ENCODE results near the gene RBM42. TPM values are rescaled to one million over a fixed set of nuclear protein-coding genes. Genes with fewer than 3 reads are reported as not detected.

RBM42 gene
- total RNA-seq, 1 donor from 2014 or later = 40.0 TPM

DNA sequence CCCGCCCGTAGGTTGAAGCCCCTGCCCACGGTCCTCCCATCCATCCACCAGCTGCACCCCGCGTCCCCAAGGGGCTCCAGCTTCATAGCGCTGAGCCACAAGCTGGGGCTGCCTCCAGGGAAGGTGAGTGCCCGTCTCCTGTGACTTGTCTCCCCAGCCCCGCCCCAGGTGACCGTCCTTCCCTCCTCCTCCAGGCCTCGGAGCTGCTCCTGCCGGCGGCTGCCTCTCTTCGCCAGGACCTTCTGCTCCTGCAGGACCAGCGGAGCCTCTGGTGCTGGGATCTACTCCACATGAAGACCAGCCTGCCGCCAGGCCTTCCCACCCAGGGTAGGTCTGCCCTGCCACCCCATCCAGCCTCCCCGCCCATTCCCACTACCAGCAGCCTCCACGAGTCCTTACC is 8.8 kb upstream of the RBM42 start:
- no peak for DNase-seq (ENCODE audit: low read depth)

DNA sequence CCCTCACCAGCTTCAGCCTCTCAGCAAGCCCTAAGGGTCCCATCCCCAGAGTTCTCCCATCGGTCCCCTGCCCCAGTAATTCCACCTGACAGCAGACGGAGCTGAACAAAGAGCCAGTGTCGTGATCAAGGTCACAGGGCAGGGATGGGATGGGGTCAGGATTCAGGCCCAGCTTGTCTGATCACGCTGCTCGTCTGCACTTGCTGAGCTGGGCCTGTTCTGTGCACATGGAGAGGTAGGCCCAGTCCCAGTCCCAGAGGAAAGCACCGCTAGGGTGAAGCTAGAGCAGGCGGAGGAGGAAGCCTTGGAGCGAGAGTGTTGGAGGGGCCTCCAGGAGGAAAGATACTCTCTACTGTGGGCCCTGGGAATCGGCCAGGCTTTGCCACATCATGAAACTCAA is 7.1 kb upstream of the RBM42 start:
- DNase-seq (ENCODE audit: low read depth) = no peak

DNA sequence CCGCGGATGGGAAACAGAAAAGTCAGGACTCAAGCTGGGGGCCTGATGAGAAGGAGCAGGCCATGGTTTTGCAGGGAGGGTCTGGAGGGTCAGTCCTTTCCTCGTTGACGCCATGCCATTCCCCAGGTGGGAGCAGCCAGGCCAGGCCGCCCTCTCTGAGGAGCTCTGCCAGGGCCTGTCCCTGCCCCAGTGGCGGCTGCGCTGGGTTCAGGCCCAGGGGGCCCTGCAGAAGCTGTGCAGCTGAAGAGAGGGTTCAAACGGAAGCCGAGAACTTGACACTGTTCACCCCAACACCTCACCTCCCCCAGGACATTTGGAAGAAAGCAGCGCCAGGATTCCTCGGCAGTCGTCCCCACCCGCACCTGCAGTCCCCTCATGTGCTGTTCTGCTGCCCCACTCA is 6.1 kb upstream of the RBM42 start:
- no peak for DNase-seq (ENCODE audit: low read depth)

DNA sequence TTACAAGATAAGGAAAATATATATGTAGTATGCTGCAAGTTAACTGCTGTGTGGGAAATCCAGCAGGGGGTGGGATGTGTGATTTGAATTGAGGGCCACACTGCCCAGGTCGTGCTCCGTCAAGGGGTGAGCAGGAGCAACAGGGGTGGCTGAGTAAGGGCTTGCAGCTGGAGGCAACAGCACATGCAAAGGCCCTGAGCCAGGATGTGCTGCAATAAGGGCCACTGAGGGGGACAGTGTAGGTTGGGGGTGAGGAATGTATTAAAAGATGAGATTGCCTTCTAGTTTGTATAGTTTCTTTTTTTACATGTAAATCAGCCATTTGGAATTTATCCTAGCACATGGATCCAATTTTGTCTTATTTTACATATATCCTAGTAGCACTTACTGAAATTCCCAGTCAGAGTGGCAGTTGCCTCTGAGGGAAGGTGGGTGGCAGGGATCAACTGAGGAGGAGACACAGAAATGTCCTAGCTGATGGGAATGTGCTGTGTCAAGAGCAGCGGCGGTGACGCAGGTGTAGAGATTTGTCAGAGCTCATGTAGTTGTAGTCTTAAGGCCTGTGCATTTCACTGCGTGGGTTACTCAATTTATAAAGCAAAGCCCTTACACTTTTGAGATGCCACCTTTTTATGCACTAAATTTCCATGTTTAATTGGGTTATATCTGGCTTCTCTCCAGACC is 5.4 kb upstream of the RBM42 start:
- DNase-seq (ENCODE audit: low read depth) = no peak

DNA sequence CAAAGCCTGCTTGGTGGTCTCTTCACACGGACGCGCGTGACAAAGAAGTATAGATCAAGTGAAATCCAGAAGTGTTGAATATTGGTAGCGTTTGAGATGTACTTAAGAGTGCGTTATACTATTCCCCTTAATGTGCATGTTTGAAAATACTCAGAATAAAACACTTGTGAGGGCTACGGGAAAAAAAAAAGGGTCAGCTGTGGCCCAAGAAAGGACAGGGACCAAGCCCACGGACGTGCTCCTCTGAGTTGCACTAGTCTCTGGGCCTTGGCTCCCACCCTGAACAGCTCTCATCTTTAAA is 622 bp upstream of the RBM42 start:
- DNase-seq (ENCODE audit: low read depth) = no peak

DNA sequence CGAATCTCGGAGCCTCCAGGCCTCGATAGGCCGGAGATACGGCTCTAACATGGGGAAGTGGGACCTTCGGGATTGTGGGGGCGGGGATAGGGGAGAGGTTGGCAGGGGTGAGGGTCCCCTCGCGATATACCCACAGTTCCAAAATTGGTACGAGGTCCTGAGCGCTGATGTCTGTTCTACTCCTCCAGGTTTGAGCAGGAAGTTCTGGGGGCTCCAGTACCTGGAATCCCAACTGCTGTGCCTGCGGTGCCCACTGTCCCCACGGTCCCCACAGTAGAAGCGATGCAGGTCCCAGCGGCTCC is 447 bp downstream of the RBM42 start:
- no peak for DNase-seq (ENCODE audit: low read depth)

DNA sequence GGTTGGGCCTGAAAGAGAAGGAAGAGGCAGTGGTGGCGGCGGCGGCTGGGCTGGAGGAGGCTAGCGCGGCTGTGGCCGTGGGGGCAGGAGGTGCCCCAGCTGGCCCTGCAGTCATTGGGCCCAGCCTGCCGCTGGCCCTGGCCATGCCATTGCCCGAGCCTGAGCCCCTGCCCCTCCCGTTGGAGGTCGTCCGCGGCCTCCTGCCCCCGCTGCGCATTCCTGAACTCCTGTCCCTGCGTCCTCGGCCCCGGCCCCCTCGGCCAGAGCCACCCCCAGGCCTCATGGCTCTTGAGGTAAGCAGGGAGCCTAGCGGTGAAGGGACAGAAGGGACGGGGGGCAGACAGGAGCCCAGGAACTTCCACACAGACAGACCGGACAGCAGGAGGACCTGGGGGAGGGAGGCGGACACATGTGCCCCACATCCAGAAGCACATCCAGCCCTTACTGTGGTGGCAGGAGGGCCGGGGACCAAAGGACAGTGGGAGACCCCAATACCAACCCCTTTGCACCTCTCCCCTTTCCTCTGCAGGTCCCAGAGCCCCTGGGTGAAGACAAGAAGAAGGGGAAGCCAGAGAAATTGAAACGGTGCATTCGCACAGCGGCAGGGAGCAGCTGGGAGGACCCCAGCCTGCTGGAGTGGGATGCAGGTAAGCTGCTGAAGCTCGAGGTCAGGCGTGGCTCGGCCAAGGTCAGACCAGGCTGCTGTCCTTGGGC is 5.0 kb downstream of the RBM42 start:
- DNase-seq (ENCODE audit: low read depth) = no peak

DNA sequence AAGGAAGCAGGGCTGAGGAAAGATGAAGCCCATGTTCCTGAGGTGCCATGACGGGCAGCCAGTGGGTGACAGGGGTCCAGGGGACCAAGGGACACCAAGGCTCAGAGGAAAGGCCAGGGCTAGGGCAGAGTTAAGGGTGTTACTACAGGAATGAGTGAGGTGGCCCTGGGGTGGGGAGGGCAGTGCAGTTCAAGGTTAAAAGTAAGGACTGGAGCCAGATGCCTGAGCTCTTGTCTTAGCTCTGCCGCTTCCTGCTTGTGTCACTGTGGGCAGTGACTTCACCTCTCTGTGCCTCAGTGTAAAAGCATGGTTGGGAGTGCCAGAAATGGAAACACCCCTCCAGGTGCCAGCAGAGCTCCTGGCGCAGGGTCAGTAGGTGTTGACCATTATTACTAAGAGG is 7.8 kb downstream of the RBM42 start:
- no peak for DNase-seq (ENCODE audit: low read depth)

DNA sequence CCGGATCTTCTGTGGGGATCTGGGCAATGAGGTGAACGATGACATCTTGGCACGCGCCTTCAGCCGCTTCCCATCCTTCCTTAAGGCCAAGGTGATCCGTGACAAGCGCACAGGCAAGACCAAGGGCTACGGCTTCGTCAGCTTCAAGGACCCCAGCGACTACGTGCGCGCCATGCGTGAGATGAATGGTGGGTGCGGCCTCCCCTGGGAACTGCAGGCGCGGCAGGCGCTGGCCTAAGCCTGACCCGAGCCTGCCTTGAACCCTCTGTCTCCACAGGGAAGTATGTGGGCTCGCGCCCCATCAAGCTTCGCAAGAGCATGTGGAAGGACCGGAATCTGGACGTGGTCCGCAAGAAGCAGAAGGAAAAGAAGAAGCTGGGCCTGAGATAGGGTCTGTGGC is 8.3 kb downstream of the RBM42 start:
- no peak for DNase-seq (ENCODE audit: low read depth)

DNA sequence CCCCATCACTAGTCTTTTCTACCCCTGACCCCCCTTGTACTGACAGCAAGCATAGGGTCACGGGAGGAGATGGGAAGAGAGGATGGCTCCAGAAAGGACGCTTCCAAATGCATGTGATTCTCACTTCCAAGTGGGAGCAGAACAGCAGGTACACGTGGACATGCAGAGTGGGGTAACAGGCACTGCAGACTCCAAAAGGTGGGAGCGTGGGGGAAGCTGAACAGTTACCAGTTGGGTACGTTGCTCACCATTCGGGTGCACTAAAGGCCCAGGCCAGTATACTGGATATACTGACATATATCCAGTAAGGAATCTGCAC is 10.4 kb downstream of the RBM42 start:
- no peak for DNase-seq (ENCODE audit: low read depth)

DNA sequence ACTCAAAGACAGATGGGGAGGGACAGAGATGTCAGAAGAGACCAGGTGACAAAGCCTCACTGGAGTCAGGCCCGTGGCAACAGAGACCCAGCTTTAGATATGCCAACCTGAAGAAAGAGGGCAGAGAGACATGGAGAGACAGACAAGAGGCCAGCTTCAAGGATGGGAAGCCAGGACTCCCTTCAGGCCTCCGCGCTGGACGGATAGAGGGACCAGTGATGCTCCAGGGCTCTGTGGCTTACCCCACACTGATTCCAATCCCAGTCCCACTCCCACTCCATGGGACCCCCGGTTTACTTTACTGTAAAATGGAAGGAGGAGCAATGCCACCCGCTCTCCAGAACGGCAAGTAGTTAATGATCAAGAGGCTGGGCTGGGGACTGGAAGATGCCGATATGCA is 11.0 kb downstream of the RBM42 start:
- DNase-seq (ENCODE audit: low read depth) = no peak

DNA sequence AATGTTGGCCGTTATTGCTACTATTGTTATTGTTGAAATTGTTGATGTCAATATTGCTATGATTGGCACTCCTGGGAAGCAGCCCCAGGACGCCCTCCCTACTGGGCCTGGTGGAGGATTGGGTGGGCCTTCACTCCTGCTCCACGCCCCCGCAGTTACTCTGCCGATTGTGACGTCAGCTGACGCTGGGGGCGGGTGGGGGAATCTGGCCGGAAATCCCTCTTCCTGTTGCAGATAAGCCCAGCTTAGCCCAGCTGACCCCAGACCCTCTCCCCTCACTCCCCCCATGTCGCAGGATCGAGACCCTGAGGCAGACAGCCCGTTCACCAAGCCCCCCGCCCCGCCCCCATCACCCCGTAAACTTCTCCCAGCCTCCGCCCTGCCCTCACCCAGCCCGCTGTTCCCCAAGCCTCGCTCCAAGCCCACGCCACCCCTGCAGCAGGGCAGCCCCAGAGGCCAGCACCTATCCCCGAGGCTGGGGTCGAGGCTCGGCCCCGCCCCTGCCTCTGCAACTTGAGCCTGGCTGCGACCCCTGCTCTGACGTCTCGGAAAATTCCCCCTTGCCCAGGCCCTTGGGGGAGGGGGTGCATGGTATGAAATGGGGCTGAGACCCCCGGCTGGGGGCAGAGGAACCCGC is 12.8 kb downstream of the RBM42 start, which contains the start of gene ETV2:
Gene ETV2, plus strand, starts transcription at position 231 of the 637 bp plus-strand sequence. CDS start 716 bp downstream, outside the sequence.
- no peak for DNase-seq (ENCODE audit: low read depth)

DNA sequence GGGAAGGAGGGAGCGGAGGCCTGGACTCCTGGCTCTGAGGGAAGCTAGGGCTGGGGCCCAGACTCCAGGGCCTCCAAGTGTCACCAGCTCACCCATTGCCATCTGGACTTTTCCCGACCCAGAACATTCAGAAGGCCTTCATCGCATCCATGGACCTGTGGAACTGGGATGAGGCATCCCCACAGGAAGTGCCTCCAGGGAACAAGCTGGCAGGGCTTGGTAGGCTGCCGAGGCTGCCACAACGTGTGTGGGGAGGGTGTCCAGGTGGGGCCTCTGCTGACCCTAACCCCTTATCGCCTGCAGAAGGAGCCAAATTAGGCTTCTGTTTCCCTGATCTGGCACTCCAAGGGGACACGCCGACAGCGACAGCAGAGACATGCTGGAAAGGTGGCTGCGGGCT is 13.5 kb downstream of the RBM42 start:
- no peak for DNase-seq (ENCODE audit: low read depth)

DNA sequence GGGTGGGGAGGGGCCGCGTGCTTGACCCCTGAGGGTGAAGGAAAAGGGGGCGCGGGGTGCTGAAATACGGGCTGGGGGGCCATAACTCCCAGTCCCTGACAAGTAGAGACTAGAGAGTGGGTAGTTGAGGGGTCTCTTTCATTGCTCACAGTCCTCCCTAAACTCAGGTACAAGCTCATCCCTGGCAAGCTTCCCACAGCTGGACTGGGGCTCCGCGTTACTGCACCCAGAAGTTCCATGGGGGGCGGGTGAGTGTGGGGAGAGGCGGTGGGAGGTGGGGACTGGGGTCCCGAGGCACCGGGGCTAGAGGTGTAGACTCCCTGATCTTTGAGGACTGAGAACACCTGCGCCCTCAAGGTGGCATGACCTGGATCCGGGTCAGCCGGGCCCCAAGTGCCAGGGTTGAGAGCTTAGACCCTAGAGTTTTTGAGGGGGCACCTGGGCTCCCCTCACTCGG is 14.0 kb downstream of the RBM42 start:
- no peak for DNase-seq (ENCODE audit: low read depth)

DNA sequence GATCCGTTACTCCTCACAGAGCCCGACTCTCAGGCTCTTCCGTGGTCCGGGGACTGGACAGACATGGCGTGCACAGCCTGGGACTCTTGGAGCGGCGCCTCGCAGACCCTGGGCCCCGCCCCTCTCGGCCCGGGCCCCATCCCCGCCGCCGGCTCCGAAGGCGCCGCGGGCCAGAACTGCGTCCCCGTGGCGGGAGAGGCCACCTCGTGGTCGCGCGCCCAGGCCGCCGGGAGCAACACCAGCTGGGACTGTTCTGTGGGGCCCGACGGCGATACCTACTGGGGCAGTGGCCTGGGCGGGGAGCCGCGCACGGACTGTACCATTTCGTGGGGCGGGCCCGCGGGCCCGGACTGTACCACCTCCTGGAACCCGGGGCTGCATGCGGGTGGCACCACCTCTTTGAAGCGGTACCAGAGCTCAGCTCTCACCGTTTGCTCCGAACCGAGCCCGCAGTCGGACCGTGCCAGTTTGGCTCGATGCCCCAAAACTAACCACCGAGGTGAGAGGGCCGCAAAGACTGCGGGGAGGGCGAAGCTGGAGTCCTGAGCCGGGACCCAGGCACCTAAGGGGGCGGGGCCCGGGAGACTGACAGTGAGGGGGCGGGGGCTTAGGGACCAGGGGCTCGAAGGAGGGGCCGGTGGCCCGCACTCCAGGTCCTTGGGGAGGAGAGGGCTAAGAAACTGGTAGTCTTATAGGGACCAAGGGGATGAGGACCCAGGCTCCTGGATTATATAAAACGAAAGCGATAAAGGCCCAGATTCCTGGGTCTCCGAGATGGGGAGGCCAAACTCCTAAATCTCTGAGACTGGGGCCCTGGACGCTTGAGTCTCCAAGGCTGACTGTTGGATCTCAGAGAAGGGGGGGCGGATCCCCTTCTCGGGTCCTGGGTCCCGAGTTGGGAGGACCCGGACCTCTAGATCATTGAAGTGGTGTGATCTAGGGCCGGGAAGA is 14.7 kb downstream of the RBM42 start:
- peak; percentile 38 for DNase-seq (ENCODE audit: low read depth)

DNA sequence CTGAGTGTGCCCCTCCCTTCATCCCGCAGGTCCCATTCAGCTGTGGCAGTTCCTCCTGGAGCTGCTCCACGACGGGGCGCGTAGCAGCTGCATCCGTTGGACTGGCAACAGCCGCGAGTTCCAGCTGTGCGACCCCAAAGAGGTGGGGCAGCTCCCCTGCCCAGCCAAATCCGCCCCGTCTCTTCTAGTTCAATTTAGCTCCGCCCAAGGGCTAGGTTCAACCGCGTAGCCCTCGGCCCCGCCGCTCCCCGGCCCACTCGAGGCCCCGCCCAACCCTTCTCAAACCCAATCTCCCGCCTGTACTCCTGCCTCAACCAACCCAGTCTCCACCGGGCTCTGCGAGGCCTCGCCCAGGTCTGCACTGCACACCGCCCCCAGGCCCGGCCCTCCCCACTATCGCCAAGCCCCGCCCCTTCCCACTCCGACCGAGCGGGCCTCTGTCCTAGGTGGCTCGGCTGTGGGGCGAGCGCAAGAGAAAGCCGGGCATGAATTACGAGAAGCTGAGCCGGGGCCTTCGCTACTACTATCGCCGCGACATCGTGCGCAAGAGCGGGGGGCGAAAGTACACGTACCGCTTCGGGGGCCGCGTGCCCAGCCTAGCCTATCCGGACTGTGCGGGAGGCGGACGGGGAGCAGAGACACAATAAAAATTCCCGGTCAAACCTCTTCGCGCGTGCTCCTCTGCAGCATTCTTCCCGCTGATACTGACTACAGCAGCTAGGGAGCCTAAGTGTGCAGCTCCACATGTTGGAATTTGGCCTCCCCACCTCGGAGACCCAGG is 15.6 kb downstream of the RBM42 start:
- peak; percentile 86 for DNase-seq (ENCODE audit: low read depth)

DNA sequence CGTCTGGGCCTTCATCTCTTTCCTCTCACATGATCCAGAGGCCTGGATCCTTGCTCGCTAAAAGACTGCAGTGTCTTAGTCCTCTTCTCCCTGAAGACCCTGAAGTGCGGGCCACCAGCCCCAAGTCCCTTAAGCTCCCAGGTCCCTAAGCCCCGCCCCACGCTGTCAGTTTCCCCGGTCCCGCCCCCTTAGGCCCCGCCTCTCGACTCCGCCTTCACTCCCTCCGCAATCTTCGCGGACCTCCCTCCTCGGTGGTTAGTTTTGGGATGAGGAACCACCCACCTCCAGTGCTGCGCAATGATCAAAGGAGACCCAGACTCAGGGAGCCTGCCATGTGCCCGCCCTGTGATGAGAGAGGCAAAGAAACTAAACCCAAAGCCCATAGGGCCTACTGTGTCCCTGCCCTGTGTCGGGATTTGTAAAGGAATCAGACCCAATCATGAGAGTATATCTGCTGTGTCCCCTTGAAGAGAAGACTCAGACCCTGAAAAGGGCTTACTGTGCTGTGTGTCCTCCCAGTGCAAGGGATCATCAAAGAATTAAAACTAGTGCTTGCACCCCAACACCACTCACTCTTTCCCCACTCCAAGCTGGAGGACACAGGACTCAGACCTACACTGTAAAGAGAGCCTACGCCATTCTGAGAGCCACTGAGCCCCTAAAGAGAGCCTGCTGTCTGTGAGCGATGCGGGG is 16.3 kb downstream of the RBM42 start:
- peak; percentile 12 for DNase-seq (ENCODE audit: low read depth)

DNA sequence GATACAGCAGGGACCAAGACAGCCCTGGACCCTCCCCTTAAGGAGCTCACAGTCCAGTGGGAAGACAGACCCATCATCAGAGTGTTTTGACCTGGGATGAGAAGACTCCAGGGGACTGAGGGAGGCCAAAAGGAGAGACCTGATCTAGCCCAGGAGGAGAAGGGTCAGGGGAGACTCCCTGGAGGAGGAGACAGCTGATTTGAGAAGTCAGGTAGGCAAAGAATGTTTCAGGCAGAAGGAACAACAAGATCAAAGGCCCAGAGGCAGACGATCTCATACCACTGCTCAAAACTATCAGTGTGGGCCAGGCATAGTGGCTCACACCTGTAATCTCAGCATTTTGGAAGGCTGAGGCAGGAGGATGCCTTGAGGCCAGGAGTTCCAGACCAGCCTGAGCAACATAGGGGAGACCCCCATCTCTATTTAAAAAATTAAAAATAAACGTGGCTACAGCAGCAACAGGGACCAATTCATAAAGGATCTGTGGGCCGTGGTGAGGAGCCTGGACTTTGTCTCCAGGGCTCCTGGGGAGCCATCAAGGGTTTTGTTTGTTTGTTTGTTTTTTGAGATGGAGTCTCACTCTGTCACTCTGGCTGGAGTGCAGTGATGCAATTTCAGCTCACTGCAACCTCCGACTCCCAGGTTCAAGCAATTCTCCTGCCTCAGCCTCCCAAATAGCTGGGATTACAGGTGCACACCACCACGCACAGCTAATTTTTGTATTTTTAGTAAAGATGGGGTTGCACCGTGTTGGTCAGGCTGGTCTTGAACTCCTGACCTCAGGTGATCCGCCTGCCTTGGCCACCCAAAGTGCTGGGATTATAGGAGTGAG is 17.1 kb downstream of the RBM42 start:
- no peak for DNase-seq (ENCODE audit: low read depth)

DNA sequence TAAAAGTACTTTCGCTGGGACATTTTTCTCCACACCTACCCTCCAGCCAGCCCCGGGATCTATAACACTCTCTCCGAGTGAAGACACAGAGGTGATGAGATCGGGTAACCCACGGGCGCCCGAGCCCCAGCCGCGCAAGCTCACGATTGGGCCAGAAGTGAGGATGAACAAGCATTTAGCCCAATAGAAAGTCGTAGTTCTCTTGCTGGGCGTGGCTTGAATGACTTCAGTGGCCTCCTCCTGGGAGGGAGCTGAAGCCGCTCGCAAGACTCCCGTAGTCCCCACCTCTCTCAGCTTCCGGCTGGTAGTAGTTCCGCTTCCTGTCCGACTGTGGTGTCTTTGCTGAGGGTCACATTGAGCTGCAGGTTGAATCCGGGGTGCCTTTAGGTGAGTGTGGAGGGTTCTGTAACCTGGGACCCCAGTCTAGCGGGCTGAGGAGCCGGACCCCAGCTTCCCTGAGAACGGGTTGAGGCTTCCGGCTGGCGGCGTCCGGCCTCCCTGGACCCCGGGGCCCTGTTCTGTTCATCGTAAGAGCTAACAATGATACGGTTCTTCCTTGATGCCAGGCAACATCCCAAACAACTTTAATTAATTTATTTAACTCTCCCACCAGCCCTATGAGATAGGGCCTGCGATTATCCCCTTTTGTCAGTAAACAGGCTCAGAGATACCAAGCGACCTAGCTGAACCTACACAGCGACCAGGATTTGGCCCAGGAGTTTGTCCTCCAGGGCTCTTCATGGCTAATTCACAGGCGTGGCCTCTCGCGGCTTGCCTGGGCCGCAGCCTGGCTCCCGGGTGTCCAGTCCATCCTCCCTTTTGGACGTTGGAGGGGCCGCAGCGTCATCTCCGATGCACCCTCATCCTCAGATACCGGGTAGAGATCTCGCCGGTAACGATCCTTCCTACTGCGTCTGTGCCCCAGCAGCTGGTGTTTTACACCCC is 19.5 kb downstream of the RBM42 start, which contains the start of gene COX6B1:
Gene COX6B1, plus strand, starts transcription at position 307 of the 945 bp plus-strand sequence. CDS start 2,921 bp downstream, outside the sequence.
- DNase-seq (ENCODE audit: low read depth) = peak; percentile 97
